ENCODE measurements around the gene CCDC24.

DNA sequence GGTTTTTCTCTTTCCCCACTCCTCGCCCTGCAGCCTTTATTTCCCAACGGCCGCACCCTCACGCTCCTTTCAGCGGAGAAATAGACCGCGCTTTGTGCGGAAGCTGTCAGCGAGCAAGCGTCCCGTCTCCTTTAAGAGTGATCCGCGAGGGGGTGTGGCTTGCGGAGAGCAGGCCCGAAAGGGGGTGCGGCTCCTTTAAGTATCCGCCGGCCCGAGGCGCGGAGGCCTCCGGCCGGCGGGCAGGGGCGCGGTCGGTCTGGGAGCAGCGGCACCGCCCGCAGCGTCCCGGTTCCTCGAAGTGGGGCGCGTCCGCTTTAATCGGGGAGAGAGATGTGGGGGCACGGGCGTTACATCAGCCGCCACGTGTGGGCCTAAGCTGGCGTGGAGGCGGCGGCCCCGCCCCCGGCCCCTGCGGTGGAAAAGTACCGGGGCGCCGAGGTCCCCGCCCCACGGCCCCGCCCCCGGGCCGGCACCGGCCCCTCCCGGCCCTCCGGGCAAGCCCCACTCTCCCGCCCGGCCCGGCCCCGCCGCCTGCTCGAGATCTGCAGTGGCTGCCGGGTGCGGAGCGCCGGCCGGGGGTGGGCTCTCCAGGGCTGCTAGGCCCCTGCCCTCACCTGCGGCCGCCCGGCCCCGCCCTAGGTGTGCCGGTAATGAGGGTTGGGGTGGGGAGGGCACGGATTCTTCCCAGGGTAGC lies 38.7 kb downstream of the CCDC24 start:
- TF ChIP-seq POLR2AphosphoS5 (IDR thresholded peaks at IDR 0.05; ENCODE audit: borderline replicate concordance, low read depth, low read length) (peak; percentile 62), EZH2 (IDR thresholded peaks at IDR 0.05) (no peak)

Measured in SK-N-MC (cell line).